GM23338 (cell line): ENCODE data around the gene RAB13. TPM values are rescaled to one million over a fixed set of nuclear protein-coding genes. Genes with fewer than 3 reads are reported as not detected.
A peak's percentile ranks its signal among the peaks of the same experiment; 100 is the strongest.

Source experiments
- ATAC-seq: fragments of 200-7000 bp; cut with Tn5 transposase; 3 replicates; pipeline ENCODE4 v1.9.1; 2020
- DNase-seq: peaks from one replicate; pipeline ENCODE4 v3.0.0-alpha.2; 2015; ENCODE audit warnings: low spot score
- H2AFZ ChIP-seq: fragments of 200-600 bp; sonication (generic); 2 replicates; pipeline ENCODE4 v1.8.0; 2016; ENCODE audit warnings: antibody characterized with exemption, mild to moderate bottlenecking, moderate library complexity
- H3F3A ChIP-seq: fragments of 200-600 bp; sonication (generic); replicated peaks from 2 replicates; pipeline ENCODE4 v1.8.0; 2017; ENCODE audit warnings: antibody characterized with exemption, mixed run types, low read depth
- H3K27ac ChIP-seq: fragments of 200-600 bp; sonication (generic); 2 replicates; pipeline ENCODE4 v1.6.1; 2016; ENCODE audit warnings: low read depth
- H3K27me3 ChIP-seq: fragments of 200-600 bp; sonication (generic); 2 replicates; pipeline ENCODE4 v1.8.0; 2016; ENCODE audit warnings: mild to moderate bottlenecking, mixed run types, moderate library complexity; ENCODE audit not compliant: insufficient read depth
- H3K36me3 ChIP-seq: fragments of 200-600 bp; sonication (generic); 2 replicates; pipeline ENCODE4 v1.8.0; 2016; ENCODE audit warnings: mild to moderate bottlenecking; ENCODE audit not compliant: insufficient read depth
- H3K4me1 ChIP-seq: fragments of 200-600 bp; sonication (generic); 2 replicates; pipeline ENCODE4 v1.8.0; 2016; ENCODE audit warnings: mild to moderate bottlenecking, moderate library complexity; ENCODE audit not compliant: insufficient read depth
- H3K4me2 ChIP-seq: fragments of 200-600 bp; sonication (generic); 2 replicates; pipeline ENCODE4 v1.7.1; 2017; ENCODE audit warnings: mixed run types
- H3K4me3 ChIP-seq: fragments of 200-600 bp; sonication (generic); 2 replicates; pipeline ENCODE4 v1.6.1; 2016; ENCODE audit warnings: mixed run types
- H3K79me2 ChIP-seq: fragments of 200-600 bp; sonication (generic); replicated peaks from 2 replicates; pipeline ENCODE4 v1.8.0; 2017; ENCODE audit warnings: mild to moderate bottlenecking; ENCODE audit not compliant: insufficient read depth
- H3K9me2 ChIP-seq: fragments of 200-600 bp; sonication (generic); 2 replicates; pipeline ENCODE4 v1.8.0; 2017; ENCODE audit not compliant: insufficient read depth
- H4K20me1 ChIP-seq: fragments of 200-600 bp; sonication (generic); replicated peaks from 2 replicates; pipeline ENCODE4 v1.8.0; 2017; ENCODE audit warnings: mild to moderate bottlenecking; ENCODE audit not compliant: insufficient read depth
- H3K27ac Mint-ChIP-seq: 2 replicates; pipeline ENCODE4 v1.8.0; 2020; ENCODE audit warnings: inconsistent platforms, mild to moderate bottlenecking, moderate library complexity, mixed read lengths
- H3K27me3 Mint-ChIP-seq: 3 replicates; pipeline ENCODE4 v1.8.0; 2022; ENCODE audit warnings: low read depth, mild to moderate bottlenecking, moderate library complexity, mixed read lengths, inconsistent platforms; ENCODE audit not compliant: insufficient read depth, poor library complexity
- H3K36me3 Mint-ChIP-seq: 3 replicates; pipeline ENCODE4 v1.8.0; 2021; ENCODE audit warnings: low read depth, mild to moderate bottlenecking, inconsistent platforms, moderate library complexity, mixed read lengths
- H3K4me1 Mint-ChIP-seq: 3 replicates; pipeline ENCODE4 v1.8.0; 2020; ENCODE audit warnings: mild to moderate bottlenecking, inconsistent platforms, mixed read lengths
- H3K4me3 Mint-ChIP-seq: 3 replicates; pipeline ENCODE4 v1.8.0; 2021; ENCODE audit warnings: moderate library complexity, mild to moderate bottlenecking, inconsistent platforms, mixed read lengths
- H3K9me3 Mint-ChIP-seq: 3 replicates; pipeline ENCODE4 v1.8.0; 2020; ENCODE audit warnings: moderate library complexity, mild to moderate bottlenecking, inconsistent platforms, mixed read lengths
- ETS1 ChIP-seq: IDR thresholded peaks from 2 replicates; pipeline ENCODE4 v1.6.1; 2016; ENCODE audit warnings: antibody characterized with exemption
- EZH2 ChIP-seq: fragments of 200-600 bp; sonication (generic); IDR thresholded peaks from one replicate; pipeline ENCODE4 v1.8.0; 2017; ENCODE audit warnings: antibody characterized with exemption, mild to moderate bottlenecking, low read depth; ENCODE audit not compliant: unreplicated experiment
- JUNB ChIP-seq: IDR thresholded peaks from one replicate; pipeline ENCODE4 v1.6.1; 2016; ENCODE audit warnings: antibody characterized with exemption; ENCODE audit not compliant: unreplicated experiment
- NANOG ChIP-seq: IDR thresholded peaks from 2 replicates; pipeline ENCODE4 v1.6.1; 2016; ENCODE audit warnings: antibody characterized with exemption, borderline replicate concordance
- POLR2AphosphoS5 ChIP-seq: IDR thresholded peaks from 2 replicates; pipeline ENCODE4 v1.6.1; 2016; ENCODE audit warnings: antibody characterized with exemption, low read depth
- STAT1 ChIP-seq: IDR thresholded peaks from one replicate; pipeline ENCODE4 v1.6.1; 2016; ENCODE audit warnings: antibody characterized with exemption; ENCODE audit not compliant: unreplicated experiment
- ZNF462 ChIP-seq: fragments of 250-450 bp; sonication (Bioruptor Pico); IDR thresholded peaks from 2 replicates; pipeline ENCODE4 v1.5.0; 2020; ENCODE audit warnings: mild to moderate bottlenecking, moderate library complexity
- polyA plus RNA-seq: library from polyadenylated mRNA; unstranded; fragments of >200 nt; fragmentation: Nextera tagmentation; extraction: Ambion mirVana; gene quantifications from 2 replicates; pipeline ENCODE4 v1.2.1, GENCODE V29; 2016
- total RNA-seq: library from RNA; depleted of rRNA; stranded (reverse); fragments of >200 nt; shearing (Covaris generic); gene quantifications from 2 replicates; pipeline ENCODE4 v1.2.3, GENCODE V29; 2014
- TF ChIP-seq, protein P1 (sequence below): IDR thresholded peaks from one replicate; pipeline ENCODE4 v1.6.1; 2018; ENCODE audit warnings: antibody characterized with exemption; ENCODE audit not compliant: unreplicated experiment

Gene RAB13
- total and polyA plus RNA-seq, 2 experiments from 2014 or later = 38.6 to 171 TPM

GRCh38 chr1:153957744-153958110 lies 28.4 kb downstream of the RAB13 start:
- Histone ChIP-seq H3K36me3 (peaks cover 14% of the 10 kb centered on the region), H3K27me3 (no peaks in the 10 kb centered on the region), H3K79me2 (peaks cover 69% of the 10 kb centered on the region), H4K20me1 (peaks cover 28% of the 10 kb centered on the region), H3F3A (peaks cover 31% of the 10 kb centered on the region), H3K27ac (peak overlapping the region; percentile 93), H3K9me2 (no peaks in the 10 kb centered on the region), H3K4me1 (peaks cover 29% of the 10 kb centered on the region), H3K4me3 (peak overlapping the region; percentile 98), H3K4me2 (peak overlapping the region; percentile 99), H2AFZ (0 out of 2 replicates have a peak overlapping the region, but pooled peaks have one; percentile 7)
- no peak for TF ChIP-seq ZNF462 (CRISPR knock-in tag)
- no peak for TF ChIP-seq ETS1
- TF ChIP-seq, protein P1, sequence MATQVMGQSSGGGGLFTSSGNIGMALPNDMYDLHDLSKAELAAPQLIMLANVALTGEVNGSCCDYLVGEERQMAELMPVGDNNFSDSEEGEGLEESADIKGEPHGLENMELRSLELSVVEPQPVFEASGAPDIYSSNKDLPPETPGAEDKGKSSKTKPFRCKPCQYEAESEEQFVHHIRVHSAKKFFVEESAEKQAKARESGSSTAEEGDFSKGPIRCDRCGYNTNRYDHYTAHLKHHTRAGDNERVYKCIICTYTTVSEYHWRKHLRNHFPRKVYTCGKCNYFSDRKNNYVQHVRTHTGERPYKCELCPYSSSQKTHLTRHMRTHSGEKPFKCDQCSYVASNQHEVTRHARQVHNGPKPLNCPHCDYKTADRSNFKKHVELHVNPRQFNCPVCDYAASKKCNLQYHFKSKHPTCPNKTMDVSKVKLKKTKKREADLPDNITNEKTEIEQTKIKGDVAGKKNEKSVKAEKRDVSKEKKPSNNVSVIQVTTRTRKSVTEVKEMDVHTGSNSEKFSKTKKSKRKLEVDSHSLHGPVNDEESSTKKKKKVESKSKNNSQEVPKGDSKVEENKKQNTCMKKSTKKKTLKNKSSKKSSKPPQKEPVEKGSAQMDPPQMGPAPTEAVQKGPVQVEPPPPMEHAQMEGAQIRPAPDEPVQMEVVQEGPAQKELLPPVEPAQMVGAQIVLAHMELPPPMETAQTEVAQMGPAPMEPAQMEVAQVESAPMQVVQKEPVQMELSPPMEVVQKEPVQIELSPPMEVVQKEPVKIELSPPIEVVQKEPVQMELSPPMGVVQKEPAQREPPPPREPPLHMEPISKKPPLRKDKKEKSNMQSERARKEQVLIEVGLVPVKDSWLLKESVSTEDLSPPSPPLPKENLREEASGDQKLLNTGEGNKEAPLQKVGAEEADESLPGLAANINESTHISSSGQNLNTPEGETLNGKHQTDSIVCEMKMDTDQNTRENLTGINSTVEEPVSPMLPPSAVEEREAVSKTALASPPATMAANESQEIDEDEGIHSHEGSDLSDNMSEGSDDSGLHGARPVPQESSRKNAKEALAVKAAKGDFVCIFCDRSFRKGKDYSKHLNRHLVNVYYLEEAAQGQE = no peak
- no peak for TF ChIP-seq JUNB
- no peak for TF ChIP-seq POLR2AphosphoS5
- no peak for TF ChIP-seq EZH2
- no peak for TF ChIP-seq STAT1
- no peak for TF ChIP-seq NANOG
- peak overlapping the region; percentile 98 for H3K27ac Mint-ChIP-seq
- H3K9me3 Mint-ChIP-seq = peaks cover 3% of the 10 kb centered on the region; the same call in 2 of the 3 replicates
- H3K4me3 Mint-ChIP-seq = peak overlapping the region; percentile 99
- peaks cover 42% of the 10 kb centered on the region for H3K36me3 Mint-ChIP-seq
- peaks cover 30% of the 10 kb centered on the region for H3K27me3 Mint-ChIP-seq
- ATAC-seq = peak; percentile 21
- DNase-seq = peak; percentile 63
- peaks cover 44% of the 10 kb centered on the region for H3K4me1 Mint-ChIP-seq
